HTERT RPE-1 (cell line): Measurements from ENCODE around the gene CALU.

Experiments used
- in situ Hi-C: fragments of 300-500 bp; cut with MboI; formaldehyde crosslinking; loops from 4 replicates; pipeline ENCODE4 v1.14.3; 2020; ENCODE audit warnings: low sequenced_read_pairs

CALU gene

GRCh38 chr7:128807191-128807590 lies 68.0 kb downstream of the CALU start:
- in situ Hi-C loops = no loop called here

- in situ Hi-C loops = no loop called here
Measured at GRCh38 chr7:128809363-128809762, 70.2 kb downstream of the CALU start.

- in situ Hi-C loops = no loop called here
Measured at GRCh38 chr7:128810473-128810872, 71.3 kb downstream of the CALU start.

- in situ Hi-C loops = no loop called here
Measured at GRCh38 chr7:128810997-128811396, 71.8 kb downstream of the CALU start.

- in situ Hi-C loops = no loop called here
Measured at GRCh38 chr7:128811631-128812430, 72.7 kb downstream of the CALU start.

GRCh38 chr7:128812514-128813168 lies 73.5 kb downstream of the CALU start:
- in situ Hi-C loops = no loop called here

GRCh38 chr7:128814499-128814898 lies 75.3 kb downstream of the CALU start:
- in situ Hi-C loops = no loop called here

- in situ Hi-C loops = no loop called here
Measured at GRCh38 chr7:128815289-128815942, 76.3 kb downstream of the CALU start.

- in situ Hi-C loops = no loop called here
Measured at GRCh38 chr7:128818694-128819093, 79.5 kb downstream of the CALU start.
